ENCODE measurements around the gene C16orf87. TPM values are rescaled to one million over a fixed set of nuclear protein-coding genes. Genes with fewer than 3 reads are reported as not detected.

Gene C16orf87
- polyA plus RNA-seq, 3 donors = 26.6 to 29.3 (median 27.3) TPM

GRCh38 chr16:46783800-46784199 lies 47.2 kb downstream of the C16orf87 start:
- no peak for DNase-seq (ENCODE audit: extremely low read depth in 1 of 11, low read depth in 9 of 11, low spot score in 4 of 11)

DNA sequence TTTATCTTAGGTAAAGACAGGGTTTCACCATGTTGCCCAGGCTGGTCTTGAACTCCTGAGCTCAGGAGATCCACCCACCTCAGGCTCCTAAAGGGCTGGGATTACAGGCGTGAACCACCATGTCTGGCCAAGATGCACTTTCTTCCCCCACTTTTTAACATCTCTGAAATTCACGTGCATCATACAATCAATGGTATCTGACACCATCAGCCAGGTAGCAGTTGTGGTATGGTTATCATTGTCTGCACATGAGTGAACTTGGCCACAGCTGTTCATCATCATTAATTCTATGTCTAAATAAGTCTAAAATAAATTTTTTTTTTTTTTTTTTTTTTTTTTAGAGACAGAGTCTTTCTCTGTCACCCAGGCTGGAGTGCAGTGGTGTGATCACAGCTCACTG lies 48.7 kb downstream of the C16orf87 start:
- DNase-seq (ENCODE audit: extremely low read depth in 1 of 11, low read depth in 9 of 11, low spot score in 4 of 11) = no peak

- DNase-seq (ENCODE audit: extremely low read depth in 1 of 11, low read depth in 9 of 11, low spot score in 4 of 11) = no peak
Measured at GRCh38 chr16:46777804-46778203, 53.2 kb downstream of the C16orf87 start.

DNA sequence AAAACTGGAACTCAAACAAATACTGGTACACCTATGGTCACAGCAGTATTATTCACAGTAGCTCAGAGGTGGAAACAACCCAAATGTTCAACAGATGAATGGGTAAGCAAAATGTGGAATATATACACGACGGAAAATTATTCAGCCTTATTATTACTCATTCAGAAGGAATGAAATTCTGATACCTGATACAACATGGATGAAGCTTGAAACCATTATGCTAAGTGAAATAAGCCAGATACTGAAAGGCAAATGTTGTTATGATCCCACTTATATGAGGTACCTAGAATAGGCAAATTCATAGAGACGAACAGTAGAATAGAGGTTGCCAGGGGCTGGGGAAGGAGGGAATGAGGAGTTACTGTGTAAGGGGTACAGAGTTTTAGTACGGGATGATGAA lies 55.8 kb downstream of the C16orf87 start:
- DNase-seq (ENCODE audit: extremely low read depth in 1 of 11, low read depth in 9 of 11, low spot score in 4 of 11) = no peak

GRCh38 chr16:46774743-46775177 lies 56.2 kb downstream of the C16orf87 start:
- DNase-seq (ENCODE audit: extremely low read depth in 1 of 11, low read depth in 9 of 11, low spot score in 4 of 11) = no peak

- no peak for DNase-seq (ENCODE audit: extremely low read depth in 1 of 11, low read depth in 9 of 11, low spot score in 4 of 11)
Measured at GRCh38 chr16:46772463-46772862, 58.5 kb downstream of the C16orf87 start.

DNA sequence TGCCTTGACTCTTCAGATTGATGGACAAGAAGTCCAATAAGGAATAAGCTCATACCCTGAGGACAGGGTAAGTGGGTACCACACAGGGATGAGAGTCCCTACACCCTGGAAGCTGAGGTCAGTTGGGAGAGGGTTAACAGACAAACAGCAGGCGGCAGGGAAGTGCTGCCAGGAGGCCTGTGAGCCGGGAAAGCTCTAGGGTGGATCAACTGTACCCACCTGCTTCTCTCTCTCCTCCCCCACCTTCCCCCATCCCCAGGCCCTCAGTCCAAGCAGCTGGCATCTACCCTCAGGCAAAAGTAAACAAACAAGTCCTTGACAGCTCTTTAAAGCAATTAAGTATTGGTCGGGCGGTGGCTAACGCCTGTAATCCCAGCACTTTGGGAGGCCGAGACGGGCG lies 62.2 kb downstream of the C16orf87 start:
- DNase-seq (ENCODE audit: extremely low read depth in 1 of 11, low read depth in 9 of 11, low spot score in 4 of 11) = no peak

DNA sequence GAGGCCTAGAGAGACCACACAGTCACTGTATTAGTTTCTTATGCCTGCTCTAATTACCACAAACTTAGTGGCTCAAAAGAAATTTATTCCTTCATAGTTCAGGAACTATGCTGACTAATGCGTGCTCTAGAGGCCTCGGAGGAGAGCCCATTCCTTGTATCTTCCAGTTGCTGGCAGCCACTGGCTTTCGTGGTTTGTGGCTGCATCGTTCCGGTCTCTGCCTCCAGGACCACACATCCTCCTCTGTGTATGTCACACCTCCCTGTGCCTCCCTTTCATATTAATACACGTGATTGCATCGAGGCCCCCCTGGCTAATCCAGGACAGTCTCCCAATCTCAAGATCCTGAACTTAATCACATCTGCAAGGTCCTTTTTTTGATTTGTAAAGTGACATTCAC lies 65.9 kb downstream of the C16orf87 start:
- no peak for DNase-seq (ENCODE audit: extremely low read depth in 1 of 11, low read depth in 9 of 11, low spot score in 4 of 11)

GRCh38 chr16:46763147-46763546 lies 67.8 kb downstream of the C16orf87 start:
- DNase-seq (ENCODE audit: extremely low read depth in 1 of 11, low read depth in 9 of 11, low spot score in 4 of 11) = no peak

GRCh38 chr16:46762583-46762982 lies 68.4 kb downstream of the C16orf87 start:
- no peak for DNase-seq (ENCODE audit: extremely low read depth in 1 of 11, low read depth in 9 of 11, low spot score in 4 of 11)

GRCh38 chr16:46759309-46759708 lies 71.7 kb downstream of the C16orf87 start:
- DNase-seq (ENCODE audit: extremely low read depth in 1 of 11, low read depth in 9 of 11, low spot score in 4 of 11) = no peak

DNA sequence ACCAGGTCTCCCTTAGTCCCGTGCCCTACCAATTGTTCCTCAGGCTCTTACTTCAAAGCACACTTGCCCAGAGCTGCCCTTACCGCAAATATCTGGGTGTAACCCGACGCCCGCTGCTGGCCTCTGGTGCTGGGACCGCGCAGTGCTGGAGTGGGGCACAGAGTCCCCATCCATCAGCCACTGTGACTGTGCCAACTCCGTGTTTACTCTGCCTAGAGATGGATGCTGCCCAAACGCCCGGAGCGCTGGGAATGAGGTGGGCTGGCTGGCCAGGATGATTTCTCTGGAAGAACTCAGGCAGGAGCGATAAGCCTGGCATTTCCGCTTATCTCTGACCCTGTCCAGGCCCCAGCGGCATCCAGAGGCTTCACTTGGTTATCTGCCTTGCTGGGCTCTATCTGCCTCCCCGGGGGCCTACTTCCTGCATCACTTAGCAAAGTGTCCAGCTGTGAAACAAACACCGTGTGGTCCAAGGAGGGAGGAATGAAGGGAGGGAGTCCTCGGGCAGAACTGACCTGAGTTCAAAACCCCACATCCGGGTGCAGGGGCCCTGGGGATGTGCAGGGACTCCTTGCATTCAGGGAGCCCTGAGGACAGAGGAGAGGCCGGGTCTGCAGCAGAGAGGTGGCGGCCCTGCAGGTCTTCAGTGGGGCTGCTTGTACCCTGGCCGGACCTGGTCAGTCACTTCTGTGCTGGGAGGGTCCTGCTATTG lies 73.5 kb downstream of the C16orf87 start:
- DNase-seq (ENCODE audit: extremely low read depth in 1 of 11, low read depth in 9 of 11, low spot score in 4 of 11) = no peak

DNA sequence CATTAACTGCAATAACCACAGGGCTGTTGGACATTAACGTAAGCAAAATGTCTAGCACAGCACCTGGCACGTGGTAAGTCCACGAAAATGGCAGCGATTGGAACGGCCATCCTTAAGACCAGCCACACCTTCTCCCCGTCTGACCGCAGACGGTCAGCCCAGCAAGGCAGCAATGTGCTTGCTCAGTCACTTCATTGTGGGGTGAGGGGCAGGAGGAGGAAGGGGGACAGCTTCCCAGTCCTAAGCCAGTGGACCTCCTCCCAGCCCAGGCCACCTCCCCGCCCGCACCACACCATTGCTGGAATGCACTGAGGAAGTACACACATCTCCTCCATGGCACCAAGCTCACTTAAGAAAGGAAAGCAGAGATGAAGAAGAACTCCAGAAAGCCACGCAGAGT lies 74.2 kb downstream of the C16orf87 start:
- no peak for DNase-seq (ENCODE audit: extremely low read depth in 1 of 11, low read depth in 9 of 11, low spot score in 4 of 11)

DNA sequence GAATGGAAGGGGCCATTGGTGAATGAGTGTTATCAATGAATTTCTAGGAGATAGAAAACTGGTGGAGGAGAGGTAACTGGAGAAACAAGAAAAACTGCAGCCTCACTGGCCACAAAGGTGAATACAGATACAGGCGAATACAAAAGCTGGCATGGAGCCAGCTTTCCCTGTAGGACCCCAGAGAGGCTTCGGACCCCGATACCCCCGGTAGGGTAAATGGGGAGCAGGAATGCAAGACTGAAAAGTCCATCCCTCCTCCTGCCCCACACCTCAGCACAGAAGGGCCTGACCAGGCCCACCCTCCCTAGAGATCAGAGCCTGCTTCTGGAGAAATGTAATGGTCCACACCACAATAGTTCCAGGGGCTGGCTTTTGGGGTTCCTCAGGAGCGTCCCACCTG lies 78.0 kb downstream of the C16orf87 start:
- DNase-seq (ENCODE audit: extremely low read depth in 1 of 11, low read depth in 9 of 11, low spot score in 4 of 11) = no peak

- no peak for DNase-seq (ENCODE audit: extremely low read depth in 1 of 11, low read depth in 9 of 11, low spot score in 4 of 11)
Measured at GRCh38 chr16:46751381-46751780, 79.6 kb downstream of the C16orf87 start.

DNA sequence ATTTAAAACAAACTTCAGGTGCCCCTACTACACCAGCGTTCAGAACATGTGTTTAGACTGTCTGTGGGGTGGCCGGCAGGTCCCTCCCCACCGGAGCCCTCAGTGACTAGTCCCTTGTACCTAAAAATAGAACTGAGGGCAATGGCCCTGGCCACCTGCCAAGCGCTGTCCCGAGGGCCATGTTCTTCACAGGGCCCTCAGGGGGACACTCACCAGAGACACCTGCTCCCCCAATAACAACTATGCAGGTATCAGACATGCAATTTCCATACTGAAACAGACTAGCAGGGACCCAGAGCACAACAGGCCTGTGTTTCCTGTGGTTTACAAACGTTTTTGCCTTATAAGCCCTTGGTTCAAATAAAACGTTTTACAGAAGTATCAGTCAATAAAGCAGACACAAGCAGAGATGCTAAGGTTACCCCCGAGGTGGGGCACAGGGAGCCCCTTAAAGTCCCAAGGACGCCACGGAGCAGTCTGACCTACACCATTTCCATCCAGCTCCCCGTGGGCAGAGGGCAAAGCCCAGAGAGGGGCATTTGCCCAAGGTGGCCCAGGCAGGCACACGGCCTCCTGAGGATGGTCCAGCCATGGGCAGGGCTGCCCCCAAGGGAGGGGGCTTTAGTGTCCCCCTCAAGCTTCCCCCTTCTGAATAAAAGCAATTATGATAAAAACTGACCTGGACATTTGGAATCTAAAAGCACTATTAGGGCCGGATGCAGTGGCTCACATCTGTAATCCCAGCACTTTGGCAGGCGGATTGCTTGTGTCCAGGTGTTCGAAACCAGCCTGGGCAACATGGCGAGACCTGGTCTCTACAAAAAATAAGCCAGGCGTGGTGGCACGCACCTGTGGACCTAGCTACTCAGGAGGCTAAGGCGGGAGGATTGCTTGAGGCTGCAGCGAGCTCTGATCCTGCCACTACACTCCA lies 81.9 kb downstream of the C16orf87 start:
- DNase-seq (ENCODE audit: extremely low read depth in 1 of 11, low read depth in 9 of 11, low spot score in 4 of 11) = no peak

DNA sequence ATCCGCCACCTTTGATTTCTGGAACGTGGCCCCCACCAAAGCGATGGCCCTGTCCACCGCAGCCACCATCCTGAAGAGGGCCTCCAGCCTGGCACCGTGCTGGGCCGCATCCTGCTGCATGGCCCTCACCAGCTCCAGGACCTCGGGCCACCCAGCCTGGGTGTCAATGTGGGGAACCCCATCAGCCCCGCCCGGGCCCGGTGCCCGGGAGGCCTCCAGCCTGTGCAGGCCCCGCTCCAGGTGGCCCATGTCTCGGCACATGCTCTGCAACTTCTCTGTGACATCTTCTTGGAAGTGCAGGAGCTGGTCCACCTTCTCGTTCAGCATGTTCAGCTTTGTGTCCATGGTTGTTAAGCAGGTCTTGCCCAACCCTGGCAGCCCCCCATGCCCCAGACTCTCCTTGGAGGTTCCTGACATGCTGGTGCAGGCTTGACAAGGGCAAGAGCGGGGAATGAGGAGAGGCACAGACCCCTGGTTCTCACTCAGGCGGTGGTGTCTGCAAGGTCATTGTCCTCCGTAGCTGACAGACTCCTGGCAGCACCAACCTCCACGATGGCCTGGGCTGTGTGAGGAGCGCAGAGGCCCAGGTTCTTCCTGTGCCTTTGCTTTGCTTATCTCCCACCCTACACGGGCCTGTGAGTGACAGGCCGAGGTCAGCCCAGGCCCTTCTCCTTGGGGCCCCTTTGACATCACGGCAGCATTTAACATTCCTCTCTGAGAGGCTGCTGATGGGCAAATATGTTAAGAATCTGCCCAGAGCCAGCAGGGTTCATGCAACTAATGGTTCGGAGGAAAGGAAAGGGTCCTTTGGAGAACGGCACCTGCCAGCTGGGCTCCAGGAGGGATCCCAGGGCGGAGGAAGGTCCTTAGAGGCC lies 83.0 kb downstream of the C16orf87 start, which contains the start of gene MYLK3:
TSS of gene MYLK3 (minus strand) at position 568 of the 875 bp plus-strand sequence. CDS start at position 417, 151 bp downstream.
- DNase-seq (ENCODE audit: extremely low read depth in 1 of 11, low read depth in 9 of 11, low spot score in 4 of 11) = no peak

DNA sequence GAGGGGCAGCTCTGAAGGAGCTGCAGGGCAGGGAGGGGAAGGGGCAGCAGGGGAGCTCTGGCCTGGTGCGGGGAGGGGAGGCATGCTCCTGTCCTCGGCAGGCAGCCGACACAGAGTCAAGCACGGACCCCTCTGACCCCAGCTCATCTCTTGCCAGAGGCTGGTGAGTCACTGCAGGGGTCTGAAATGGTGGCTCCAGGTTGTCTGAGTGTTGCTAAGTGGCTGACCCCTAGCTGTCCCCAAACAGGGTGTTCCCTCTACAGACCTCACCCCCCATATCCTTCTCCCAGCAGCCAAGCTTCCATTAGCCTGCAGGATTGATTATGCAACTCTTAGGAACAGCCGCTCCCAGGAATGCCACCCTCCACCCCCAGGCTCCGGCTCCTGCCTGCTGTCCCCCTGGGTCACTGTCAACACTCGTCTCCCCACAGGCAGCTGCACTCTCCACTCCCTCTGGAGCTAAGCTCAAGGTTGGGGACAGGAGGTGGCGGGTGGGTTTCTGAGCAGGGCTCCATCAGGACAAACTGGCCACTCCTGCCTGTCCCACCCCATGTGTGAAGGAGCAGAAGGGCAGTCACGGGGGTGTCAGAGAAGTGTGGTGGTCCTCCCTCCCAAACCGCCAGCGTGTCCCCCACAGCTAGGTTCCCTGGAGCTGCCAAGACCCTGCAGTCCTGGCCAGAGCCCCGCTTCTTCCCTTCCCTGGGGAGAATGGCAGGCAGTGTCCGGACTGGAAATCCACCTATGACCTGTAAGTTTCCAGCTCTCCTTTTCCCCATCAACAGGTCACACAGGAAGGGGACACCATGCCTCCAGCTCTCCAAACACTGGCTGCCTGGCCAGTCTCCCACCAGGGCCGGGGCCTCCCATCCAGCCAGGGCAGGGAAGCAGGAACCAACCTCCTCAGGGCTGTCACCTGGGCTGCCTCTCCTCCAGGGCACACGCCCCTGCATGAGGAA lies 83.9 kb downstream of the C16orf87 start:
- no peak for DNase-seq (ENCODE audit: extremely low read depth in 1 of 11, low read depth in 9 of 11, low spot score in 4 of 11)

Measured in renal cortex interstitium (tissue), 11 donors.